Naive thymus-derived CD8-positive, alpha-beta T cell (primary cell): Measurements from ENCODE around the gene KLHDC2. TPM values are rescaled to one million over a fixed set of nuclear protein-coding genes. Genes with fewer than 3 reads are reported as not detected.
A peak's percentile ranks its signal among the peaks of the same experiment; 100 is the strongest.
"Not testable (repeated sequence)": the region's sequence is repeated elsewhere in the genome, so short reads cannot be mapped to it uniquely, and the experiment has no call there.

Experiments
- ATAC-seq, 2 donors: fragments of 150-1000 bp; cut with Tn5 transposase in 1 of 2; sonication (Bioruptor Pico), chemical (Tn5 transposase) in 1 of 2; 1 replicate in 1 of 2; 2 replicates in 1 of 2; pipeline ENCODE4 v1.10.0; 2021; ENCODE audit warnings: mild to moderate bottlenecking in 2 of 2, moderate library complexity in 2 of 2
- POLR2A ChIA-PET: fragments of 350-600 bp; sonication (Branson Sonifier 250); formaldehyde crosslinking; loops from one replicate; lab custom pipeline; 2021; ENCODE audit warnings: antibody characterized with exemption; lab: Charles Lee
- DNase-seq, 10 donors: peaks; one replicate each; pipeline versions ENCODE4 v3.0.0 to v3.0.0-alpha.2; 2020 to 2022
- H3K27ac Mint-ChIP-seq, 10 donors: one replicate each; pipeline ENCODE4 v1.8.0; 2020 to 2022; ENCODE audit warnings: mild to moderate bottlenecking in 10 of 10, mixed read lengths in 10 of 10, moderate library complexity in 4 of 10, inconsistent platforms in 1 of 10
- H3K27me3 Mint-ChIP-seq, 5 donors: one replicate each; pipeline ENCODE4 v1.8.0; 2021 to 2022; ENCODE audit warnings: mixed read lengths in 5 of 5
- H3K36me3 Mint-ChIP-seq, 3 donors: one replicate each; pipeline ENCODE4 v1.8.0; 2020 to 2022; ENCODE audit warnings: mixed read lengths in 3 of 3, mild to moderate bottlenecking in 2 of 3, inconsistent platforms in 1 of 3
- H3K4me1 Mint-ChIP-seq, 4 donors: one replicate each; pipeline ENCODE4 v1.8.0; 2021 to 2022; ENCODE audit warnings: mixed read lengths in 4 of 4
- H3K4me3 Mint-ChIP-seq, 10 donors: one replicate each; pipeline ENCODE4 v1.8.0; 2020 to 2022; ENCODE audit warnings: mild to moderate bottlenecking in 10 of 10, mixed read lengths in 10 of 10, moderate library complexity in 6 of 10, inconsistent platforms in 1 of 10
- H3K9me3 Mint-ChIP-seq, 9 donors: one replicate each; pipeline ENCODE4 v1.8.0; 2020 to 2022; ENCODE audit warnings: mixed read lengths in 9 of 9, mild to moderate bottlenecking in 3 of 9, inconsistent platforms in 1 of 9, moderate library complexity in 1 of 9
- polyA plus RNA-seq, 3 donors: library from polyadenylated mRNA; unstranded; fragments of 300-500 nt; fragmentation: Illumina TruSeq; gene quantifications; one replicate each; pipeline ENCODE4 v1.2.3, GENCODE V29; 2021
- total RNA-seq, 8 experiments: library from RNA in 2 of 8; stranded (reverse) in 2 of 8; gene quantifications; one replicate each; pipeline ENCODE4 v1.2.3 and lab custom pipeline; 2021 to 2026

The KLHDC2 gene
- total RNA-seq (10 to 100 TPM; 93.3 to 96.6 TPM), polyA plus RNA-seq (10 to 100 TPM; 72.5 to 77.4 (median 75.5) TPM), total RNA-seq (lab: John Stamatoyannopoulos, UW) (40.1 to 118 (median 92.9) reads per million in 6 experiments)

GRCh38 chr14:49767571-49768300 lies at the start of gene KLHDC2:
KLHDC2 (plus strand) TSS chr14:49768153; CDS start chr14:49768469, 316 bp downstream.
- ATAC-seq (peak; percentile 79 to 82), DNase-seq (peak; percentile 81 to 92 (median 88))
- Mint-ChIP-seq H3K9me3 (no peaks in the 10 kb centered on the region), H3K27me3 (no peaks in the 10 kb centered on the region), H3K27ac (peak within 1 kb of the TSS; percentile 96 to 100 (median 99)), H3K4me1 (peaks cover 10 to 41% (median 39%) of the 10 kb centered on the region in 4 donors), H3K4me3 (peak within 1 kb of the TSS; percentile 91 to 98 (median 96)), H3K36me3 (peaks cover 0 to 11% (median 3%) of the 10 kb centered on the region in 3 donors)
- POLR2A ChIA-PET: interaction anchor here (0.6 to 4.8 kb wide), 36 partner anchors 9 to 947 kb away, joined by 3 to 90 read pairs (median 4); partner anchors contain the start of genes DMAC2L, DNAAF2, KLHDC1 and L2HGDH

- Mint-ChIP-seq H3K9me3 (peaks cover 0 to 8% (median 0%) of the 10 kb centered on the region in 9 donors), H3K27ac (no peak overlapping the region), H3K4me3 (no peak overlapping the region), H3K27me3 (no peaks in the 10 kb centered on the region), H3K4me1 (no peaks in the 10 kb centered on the region), H3K36me3 (peaks cover 20 to 66% (median 33%) of the 10 kb centered on the region in 3 donors)
- ATAC-seq (no peak), DNase-seq (no peak)
- POLR2A ChIA-PET: no interaction called here
These were observed 47.2 kb upstream of the KLHDC2 start for GRCh38 chr14:49720744-49721143.

- peak overlapping the region in 2 of 10 donors; percentile 22 to 27 for H3K27ac Mint-ChIP-seq
- not testable (repeated sequence) for ATAC-seq, H3K9me3 Mint-ChIP-seq
These were observed 46.1 kb upstream of the KLHDC2 start for GRCh38 chr14:49721733-49722435.

GRCh38 chr14:49727171-49727570 lies 40.8 kb upstream of the KLHDC2 start:
- POLR2A ChIA-PET: no interaction called here
- Mint-ChIP-seq H3K9me3 (no peaks in the 10 kb centered on the region), H3K27me3 (no peaks in the 10 kb centered on the region), H3K4me1 (no peaks in the 10 kb centered on the region), H3K36me3 (peaks cover under 1 to 79% (median 29%) of the 10 kb centered on the region in 3 donors), H3K27ac (peak overlapping the region in 1 of 10 donors; percentile 7), H3K4me3 (no peak overlapping the region)
- ATAC-seq: no peak
- DNase-seq: no peak

More at GRCh38 chr14:49721733-49722435, 46.1 kb upstream of the KLHDC2 start:
- H3K4me3 Mint-ChIP-seq, H3K4me1 Mint-ChIP-seq, DNase-seq, POLR2A ChIA-PET, H3K27me3 Mint-ChIP-seq: not testable (repeated sequence)
- peaks cover 17 to 71% (median 33%) of the 10 kb centered on the region in 3 donors for H3K36me3 Mint-ChIP-seq

- POLR2A ChIA-PET: no interaction called here
- H3K4me3 Mint-ChIP-seq: no peak overlapping the region
- peaks cover 0 to 64% (median 29%) of the 10 kb centered on the region in 3 donors for H3K36me3 Mint-ChIP-seq
- no peaks in the 10 kb centered on the region for H3K4me1 Mint-ChIP-seq
- no peaks in the 10 kb centered on the region for H3K9me3 Mint-ChIP-seq
- ATAC-seq (no peak), DNase-seq (no peak)
- H3K27ac Mint-ChIP-seq: no peak overlapping the region
- H3K27me3 Mint-ChIP-seq: no peaks in the 10 kb centered on the region
These were observed 35.1 kb upstream of the KLHDC2 start for GRCh38 chr14:49732896-49733295.

- POLR2A ChIA-PET: interaction anchor here (0.6 kb wide), 1 partner anchor 40 kb away, joined by 6 read pairs; no protein-coding TSS in a partner anchor
- Mint-ChIP-seq H3K27me3 (no peaks in the 10 kb centered on the region), H3K4me3 (no peak overlapping the region)
These were observed 34.1 kb upstream of the KLHDC2 start for GRCh38 chr14:49733836-49734235.

GRCh38 chr14:49735669-49736068 lies 32.3 kb upstream of the KLHDC2 start:
- DNase-seq, H3K4me1 Mint-ChIP-seq, POLR2A ChIA-PET, ATAC-seq, H3K27ac Mint-ChIP-seq, H3K27me3 Mint-ChIP-seq, H3K4me3 Mint-ChIP-seq, H3K9me3 Mint-ChIP-seq: not testable (repeated sequence)
- peaks cover 0 to 56% (median 15%) of the 10 kb centered on the region in 3 donors for H3K36me3 Mint-ChIP-seq

More at GRCh38 chr14:49733836-49734235, 34.1 kb upstream of the KLHDC2 start:
- ATAC-seq: no peak
- no peak overlapping the region for H3K27ac Mint-ChIP-seq
- H3K9me3 Mint-ChIP-seq: no peaks in the 10 kb centered on the region
- peaks cover 0 to 59% (median 25%) of the 10 kb centered on the region in 3 donors for H3K36me3 Mint-ChIP-seq
- H3K4me1 Mint-ChIP-seq: no peaks in the 10 kb centered on the region
- no peak for DNase-seq

- no peak for DNase-seq
- Mint-ChIP-seq H3K4me3 (no peak overlapping the region), H3K36me3 (peaks cover 0 to 67% (median 10%) of the 10 kb centered on the region in 3 donors), H3K27ac (no peak overlapping the region), H3K9me3 (no peaks in the 10 kb centered on the region), H3K4me1 (peaks cover 0 to 1% (median 0%) of the 10 kb centered on the region in 4 donors), H3K27me3 (no peaks in the 10 kb centered on the region)
- ATAC-seq: no peak
- POLR2A ChIA-PET: no interaction called here
These were observed 22.8 kb upstream of the KLHDC2 start for GRCh38 chr14:49745191-49745590.

- POLR2A ChIA-PET: interaction anchor here (0.6 kb wide), 1 partner anchor 61 kb away, joined by 7 read pairs; no protein-coding TSS in a partner anchor
These were observed 21.5 kb upstream of the KLHDC2 start for GRCh38 chr14:49746476-49746875.

GRCh38 chr14:49754570-49755097 lies 13.3 kb upstream of the KLHDC2 start:
- no peak overlapping the region for H3K4me3 Mint-ChIP-seq
- POLR2A ChIA-PET: interaction anchor here (0.6 kb wide), 1 partner anchor 21 kb away, joined by 11 read pairs; no protein-coding TSS in a partner anchor
- H3K36me3 Mint-ChIP-seq: peaks cover 6 to 12% (median 9%) of the 10 kb centered on the region in 3 donors

More at GRCh38 chr14:49746476-49746875, 21.5 kb upstream of the KLHDC2 start:
- not testable (repeated sequence) for H3K4me3 Mint-ChIP-seq, DNase-seq, H3K4me1 Mint-ChIP-seq, H3K27ac Mint-ChIP-seq, H3K27me3 Mint-ChIP-seq, H3K9me3 Mint-ChIP-seq, ATAC-seq
- peaks cover 0 to 65% (median 10%) of the 10 kb centered on the region in 3 donors for H3K36me3 Mint-ChIP-seq

GRCh38 chr14:49755378-49755777 lies 12.6 kb upstream of the KLHDC2 start:
- POLR2A ChIA-PET: no interaction called here
- Mint-ChIP-seq H3K27me3 (peaks cover 0 to 1% (median 0%) of the 10 kb centered on the region in 5 donors), H3K9me3 (peaks cover 0 to 10% (median 3%) of the 10 kb centered on the region in 9 donors), H3K4me3 (no peak overlapping the region), H3K36me3 (peaks cover 6 to 12% (median 9%) of the 10 kb centered on the region in 3 donors), H3K27ac (no peak overlapping the region), H3K4me1 (peaks cover 0 to 1% (median 0%) of the 10 kb centered on the region in 4 donors)
- ATAC-seq (no peak), DNase-seq (no peak)

More at GRCh38 chr14:49754570-49755097, 13.3 kb upstream of the KLHDC2 start:
- Mint-ChIP-seq H3K9me3 (peaks cover 0 to 10% (median 3%) of the 10 kb centered on the region in 9 donors), H3K27me3 (no peaks in the 10 kb centered on the region), H3K4me1 (peaks cover 0 to 1% (median 0%) of the 10 kb centered on the region in 4 donors), H3K27ac (peak overlapping the region in 1 of 10 donors; percentile 24)
- DNase-seq (no peak), ATAC-seq (no peak)
